ENCODE data around the gene PROX1.

PROX1 gene

DNA sequence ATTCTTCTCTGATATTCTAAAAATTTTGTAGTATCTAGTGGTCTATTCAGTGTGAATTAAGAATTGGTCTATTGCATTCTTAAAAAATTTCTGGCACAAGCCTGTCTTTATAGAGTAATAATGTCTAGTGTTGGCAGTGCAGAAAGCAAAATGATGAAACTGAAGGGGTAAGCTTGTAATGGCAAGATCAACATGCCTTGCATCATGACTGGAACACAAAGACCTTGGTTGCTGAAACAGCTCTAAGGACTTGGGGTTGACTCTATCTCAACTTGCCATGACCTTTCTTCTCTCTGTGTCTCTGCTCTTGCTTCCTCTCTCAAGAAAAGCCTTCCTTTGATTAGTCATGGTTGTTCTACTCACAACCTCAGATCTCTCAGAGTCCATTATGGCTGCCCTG, 46.8 kb upstream of the PROX1 start:
- H3K4me3 ChIP-seq (ENCODE audit: low read length), result no peak overlapping the region
- TF ChIP-seq EZH2phosphoT487 (IDR thresholded peaks at IDR 0.05; ENCODE audit: borderline replicate concordance, low read length), result no peak
- TF ChIP-seq, protein P1, sequence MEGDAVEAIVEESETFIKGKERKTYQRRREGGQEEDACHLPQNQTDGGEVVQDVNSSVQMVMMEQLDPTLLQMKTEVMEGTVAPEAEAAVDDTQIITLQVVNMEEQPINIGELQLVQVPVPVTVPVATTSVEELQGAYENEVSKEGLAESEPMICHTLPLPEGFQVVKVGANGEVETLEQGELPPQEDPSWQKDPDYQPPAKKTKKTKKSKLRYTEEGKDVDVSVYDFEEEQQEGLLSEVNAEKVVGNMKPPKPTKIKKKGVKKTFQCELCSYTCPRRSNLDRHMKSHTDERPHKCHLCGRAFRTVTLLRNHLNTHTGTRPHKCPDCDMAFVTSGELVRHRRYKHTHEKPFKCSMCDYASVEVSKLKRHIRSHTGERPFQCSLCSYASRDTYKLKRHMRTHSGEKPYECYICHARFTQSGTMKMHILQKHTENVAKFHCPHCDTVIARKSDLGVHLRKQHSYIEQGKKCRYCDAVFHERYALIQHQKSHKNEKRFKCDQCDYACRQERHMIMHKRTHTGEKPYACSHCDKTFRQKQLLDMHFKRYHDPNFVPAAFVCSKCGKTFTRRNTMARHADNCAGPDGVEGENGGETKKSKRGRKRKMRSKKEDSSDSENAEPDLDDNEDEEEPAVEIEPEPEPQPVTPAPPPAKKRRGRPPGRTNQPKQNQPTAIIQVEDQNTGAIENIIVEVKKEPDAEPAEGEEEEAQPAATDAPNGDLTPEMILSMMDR (IDR thresholded peaks at IDR 0.05; ENCODE audit: low read depth, low read length, poor library complexity, severe bottlenecking), result no peak
- H4K20me1 ChIP-seq (ENCODE audit: control insufficient read depth, insufficient read depth, low read depth, low read length), result no peaks in the 10 kb centered on the region
- no peaks in the 10 kb centered on the region for H3K36me3 ChIP-seq (ENCODE audit: control insufficient read depth, low read length)
- H3K4me1 ChIP-seq (ENCODE audit: control insufficient read depth, low read length), result peaks cover 9% of the 10 kb centered on the region
- H3K9me2 ChIP-seq (replicated peaks; ENCODE audit: control insufficient read depth, low read length), result no peaks in the 10 kb centered on the region
- no peaks in the 10 kb centered on the region for H3K79me2 ChIP-seq (ENCODE audit: control insufficient read depth, low read length)
- H3F3A ChIP-seq (ENCODE audit: control insufficient read depth, insufficient read depth), result no peaks in the 10 kb centered on the region
- no peaks in the 10 kb centered on the region for H3K27me3 ChIP-seq (ENCODE audit: control insufficient read depth, low read length)
- no peak overlapping the region for H3K27ac ChIP-seq (ENCODE audit: low read depth, low read length)
- no peak overlapping the region for H3K4me2 ChIP-seq (ENCODE audit: low read length)
- H3K9me3 ChIP-seq (ENCODE audit: control insufficient read depth, insufficient read depth, low read length), result no peaks in the 10 kb centered on the region

DNA sequence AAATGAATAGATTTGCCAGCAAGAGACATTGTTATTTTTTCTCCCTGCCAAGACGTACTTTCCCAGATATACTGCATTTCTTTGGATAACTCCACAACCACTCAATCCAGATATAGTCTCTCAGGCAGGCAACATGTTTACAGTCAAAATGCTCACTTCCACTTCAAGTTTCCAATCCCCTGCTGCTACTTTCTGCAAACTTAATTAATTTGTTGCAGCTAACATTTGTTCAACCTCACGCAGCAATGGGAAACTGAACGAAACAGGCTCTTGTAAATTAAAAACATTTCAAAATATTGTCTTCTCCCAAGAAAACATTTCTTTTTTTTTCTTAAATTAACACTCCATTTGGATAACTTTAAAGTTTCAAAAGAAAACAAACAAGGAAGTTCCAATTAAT, 45.7 kb upstream of the PROX1 start:
- Histone ChIP-seq H3K9me2 (replicated peaks; ENCODE audit: control insufficient read depth, low read length) (no peaks in the 10 kb centered on the region), H3K36me3 (ENCODE audit: control insufficient read depth, low read length) (no peaks in the 10 kb centered on the region), H3K4me3 (ENCODE audit: low read length) (no peak overlapping the region), H3F3A (ENCODE audit: control insufficient read depth, insufficient read depth) (no peaks in the 10 kb centered on the region), H3K9me3 (ENCODE audit: control insufficient read depth, insufficient read depth, low read length) (no peaks in the 10 kb centered on the region), H3K79me2 (ENCODE audit: control insufficient read depth, low read length) (no peaks in the 10 kb centered on the region), H3K27me3 (ENCODE audit: control insufficient read depth, low read length) (no peaks in the 10 kb centered on the region), H4K20me1 (ENCODE audit: control insufficient read depth, insufficient read depth, low read depth, low read length) (no peaks in the 10 kb centered on the region), H3K27ac (ENCODE audit: low read depth, low read length) (no peak overlapping the region), H3K4me1 (ENCODE audit: control insufficient read depth, low read length) (peaks cover 9% of the 10 kb centered on the region), H3K4me2 (ENCODE audit: low read length) (no peak overlapping the region)
- no peak for TF ChIP-seq EZH2phosphoT487 (IDR thresholded peaks at IDR 0.05; ENCODE audit: borderline replicate concordance, low read length)
- TF ChIP-seq, protein P1 (IDR thresholded peaks at IDR 0.05; ENCODE audit: low read depth, low read length, poor library complexity, severe bottlenecking), result no peak

DNA sequence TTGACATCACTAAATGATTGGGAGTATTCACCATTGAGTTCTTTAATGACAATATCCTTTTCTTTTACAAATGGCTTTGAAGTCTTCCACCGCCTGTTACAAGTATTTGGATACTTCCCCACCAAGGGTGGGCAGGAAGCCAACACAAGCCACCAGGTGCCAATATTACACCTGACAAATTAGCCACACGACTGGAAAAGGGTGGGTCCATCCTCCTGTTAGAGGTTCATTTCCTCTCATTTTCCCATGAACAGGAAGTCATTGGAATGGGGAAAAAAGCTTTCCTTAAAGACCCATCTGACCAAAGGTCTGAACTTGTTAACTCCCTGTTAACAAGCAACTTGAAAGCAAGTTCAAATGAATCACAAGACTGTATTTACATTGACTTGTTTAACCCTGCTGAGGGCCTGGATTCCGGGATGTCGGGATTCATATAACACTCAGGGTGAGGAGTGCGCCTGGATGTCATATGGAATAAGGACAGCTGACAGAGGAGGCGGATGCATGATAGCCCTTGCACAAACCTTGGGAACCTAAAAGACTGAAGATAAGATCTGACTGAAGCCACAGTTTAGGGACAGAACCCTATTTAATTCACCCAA, 40.5 kb upstream of the PROX1 start:
- H3K36me3 ChIP-seq (ENCODE audit: control insufficient read depth, low read length), result no peaks in the 10 kb centered on the region
- no peaks in the 10 kb centered on the region for H3K4me1 ChIP-seq (ENCODE audit: control insufficient read depth, low read length)
- no peaks in the 10 kb centered on the region for H3K9me2 ChIP-seq (replicated peaks; ENCODE audit: control insufficient read depth, low read length)
- H3K4me2 ChIP-seq (ENCODE audit: low read length), result no peak overlapping the region
- H3F3A ChIP-seq (ENCODE audit: control insufficient read depth, insufficient read depth), result no peaks in the 10 kb centered on the region
- no peaks in the 10 kb centered on the region for H3K9me3 ChIP-seq (ENCODE audit: control insufficient read depth, insufficient read depth, low read length)
- H3K79me2 ChIP-seq (ENCODE audit: control insufficient read depth, low read length), result no peaks in the 10 kb centered on the region
- TF ChIP-seq EZH2phosphoT487 (IDR thresholded peaks at IDR 0.05; ENCODE audit: borderline replicate concordance, low read length), result no peak
- TF ChIP-seq, protein P1 (IDR thresholded peaks at IDR 0.05; ENCODE audit: low read depth, low read length, poor library complexity, severe bottlenecking), result no peak
- H4K20me1 ChIP-seq (ENCODE audit: control insufficient read depth, insufficient read depth, low read depth, low read length), result no peaks in the 10 kb centered on the region
- no peaks in the 10 kb centered on the region for H3K27me3 ChIP-seq (ENCODE audit: control insufficient read depth, low read length)
- H3K4me3 ChIP-seq (ENCODE audit: low read length), result no peak overlapping the region
- H3K27ac ChIP-seq (ENCODE audit: low read depth, low read length), result no peak overlapping the region

All from DOHH2 (cell line).